Measurements from ENCODE around the gene DPEP2.
"Not testable (repeated sequence)": the region's sequence is repeated elsewhere in the genome, so short reads cannot be mapped to it uniquely, and the experiment has no call there.

The DPEP2 gene

DNA sequence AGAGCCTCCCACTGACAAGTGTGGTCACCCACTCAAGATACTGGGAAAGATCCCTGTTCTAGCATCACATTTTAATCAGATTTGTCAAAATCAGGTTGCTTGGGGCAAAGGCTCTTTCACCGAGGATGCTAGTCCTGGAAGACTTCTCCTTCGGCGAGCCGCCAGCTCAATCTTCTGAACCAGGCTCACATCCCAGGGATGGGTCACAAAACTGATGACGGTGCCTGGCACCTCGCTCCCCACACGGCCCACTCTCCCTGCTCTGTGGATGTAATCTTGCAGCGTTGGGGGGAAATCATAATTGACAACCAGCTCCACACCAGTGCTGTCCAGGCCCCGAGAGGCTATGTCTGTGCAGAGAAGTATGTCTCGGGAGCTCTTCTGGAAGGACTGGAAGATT lies 22.2 kb upstream of the DPEP2 start:
- Mint-ChIP-seq H3K36me3 (ENCODE audit: low read depth) (peaks cover 56% of the 10 kb centered on the region), H3K27me3 (no peaks in the 10 kb centered on the region), H3K9me3 (no peaks in the 10 kb centered on the region), H3K4me3 (peak overlapping the region; percentile 93), H3K27ac (peak overlapping the region; percentile 97), H3K4me1 (ENCODE audit: low read depth) (peaks cover 40% of the 10 kb centered on the region)
- no peak for DNase-seq

DNA sequence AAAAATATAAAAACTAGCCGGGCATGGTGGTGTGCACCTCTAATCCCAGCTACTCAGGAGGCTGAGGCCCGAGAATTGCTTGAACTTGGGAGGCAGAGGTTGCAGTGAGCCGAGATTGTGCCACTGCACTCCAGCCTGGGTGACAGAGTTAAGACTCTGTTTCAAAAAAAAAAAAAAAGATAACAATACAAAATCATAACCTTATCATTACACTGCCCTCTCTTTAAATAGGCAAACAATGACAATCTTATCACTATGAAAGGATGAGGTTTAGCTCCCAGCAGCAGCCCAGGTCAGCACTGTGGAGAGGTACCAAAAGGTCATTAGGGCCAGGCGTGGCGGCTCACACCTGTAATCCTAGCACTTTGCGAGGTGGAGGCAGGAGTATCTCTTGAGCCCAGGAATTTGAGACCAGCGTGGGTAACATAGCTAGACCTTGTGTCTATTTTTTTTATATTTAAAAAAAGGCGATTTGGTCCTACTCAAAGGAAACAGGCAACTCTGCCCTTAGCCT lies 19.9 kb upstream of the DPEP2 start:
- no peaks in the 10 kb centered on the region for H3K27me3 Mint-ChIP-seq
- no peak for DNase-seq
- H3K4me3 Mint-ChIP-seq: no peak overlapping the region
- H3K36me3 Mint-ChIP-seq (ENCODE audit: low read depth): peaks cover 35% of the 10 kb centered on the region
- H3K4me1 Mint-ChIP-seq (ENCODE audit: low read depth): peaks cover 23% of the 10 kb centered on the region
- no peaks in the 10 kb centered on the region for H3K9me3 Mint-ChIP-seq
- H3K27ac Mint-ChIP-seq: no peak overlapping the region

DNA sequence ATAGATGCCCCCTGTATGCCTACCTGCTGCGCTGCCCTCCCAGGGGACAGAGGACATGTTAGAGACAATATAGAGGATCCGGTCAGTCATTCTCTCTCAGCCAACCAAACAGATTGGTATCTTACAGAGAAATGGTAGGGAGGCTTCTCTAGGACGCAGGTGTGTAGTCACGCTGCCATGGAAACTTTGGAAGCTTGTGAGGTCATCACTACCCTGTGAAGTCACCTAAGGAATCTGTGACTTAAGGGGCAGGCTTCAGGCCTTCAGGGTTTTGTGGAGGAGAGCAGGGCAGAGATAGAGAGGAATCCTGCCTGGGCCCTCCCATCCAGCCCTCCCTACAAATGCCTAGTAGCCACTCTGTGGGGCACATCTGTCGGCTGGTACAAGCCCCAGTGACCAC lies 16.4 kb upstream of the DPEP2 start, which contains the start of gene DPEP2NB:
DPEP2NB (minus strand) TSS at position 231 of the 400 bp plus-strand sequence; CDS start at position 90, 141 bp downstream.
- H3K27me3 Mint-ChIP-seq: no peaks in the 10 kb centered on the region
- no peak for DNase-seq
- peaks cover 5% of the 10 kb centered on the region for H3K36me3 Mint-ChIP-seq (ENCODE audit: low read depth)
- no peak within 1 kb of the TSS for H3K4me3 Mint-ChIP-seq
- H3K27ac Mint-ChIP-seq: no peak within 1 kb of the TSS
- H3K9me3 Mint-ChIP-seq: no peaks in the 10 kb centered on the region
- H3K4me1 Mint-ChIP-seq (ENCODE audit: low read depth): peaks cover 7% of the 10 kb centered on the region

DNA sequence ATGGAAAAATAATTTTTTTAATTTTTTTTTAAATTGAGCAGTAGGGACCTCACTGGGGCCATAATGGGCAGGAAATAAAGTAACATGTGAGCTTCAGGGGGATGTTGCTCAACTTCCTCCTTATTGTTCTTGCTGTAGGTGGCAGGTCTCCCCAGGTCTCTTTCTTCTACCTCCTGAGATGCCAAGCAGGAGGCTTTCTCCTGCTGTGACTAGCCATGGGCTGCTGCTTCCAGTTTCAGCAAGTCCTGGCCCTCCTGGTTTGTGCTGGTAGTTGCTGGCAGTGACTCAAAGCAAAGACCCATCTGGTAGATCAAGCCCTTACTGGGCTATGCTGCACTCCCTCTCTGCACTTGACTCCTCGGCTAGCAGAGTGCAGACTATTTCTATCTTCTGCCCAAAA lies 14.2 kb upstream of the DPEP2 start:
- no peaks in the 10 kb centered on the region for H3K9me3 Mint-ChIP-seq
- no peaks in the 10 kb centered on the region for H3K27me3 Mint-ChIP-seq
- no peaks in the 10 kb centered on the region for H3K36me3 Mint-ChIP-seq (ENCODE audit: low read depth)
- H3K4me1 Mint-ChIP-seq (ENCODE audit: low read depth): peaks cover 7% of the 10 kb centered on the region
- peak overlapping the region; percentile 79 for H3K27ac Mint-ChIP-seq
- no peak for DNase-seq
- no peak overlapping the region for H3K4me3 Mint-ChIP-seq

DNA sequence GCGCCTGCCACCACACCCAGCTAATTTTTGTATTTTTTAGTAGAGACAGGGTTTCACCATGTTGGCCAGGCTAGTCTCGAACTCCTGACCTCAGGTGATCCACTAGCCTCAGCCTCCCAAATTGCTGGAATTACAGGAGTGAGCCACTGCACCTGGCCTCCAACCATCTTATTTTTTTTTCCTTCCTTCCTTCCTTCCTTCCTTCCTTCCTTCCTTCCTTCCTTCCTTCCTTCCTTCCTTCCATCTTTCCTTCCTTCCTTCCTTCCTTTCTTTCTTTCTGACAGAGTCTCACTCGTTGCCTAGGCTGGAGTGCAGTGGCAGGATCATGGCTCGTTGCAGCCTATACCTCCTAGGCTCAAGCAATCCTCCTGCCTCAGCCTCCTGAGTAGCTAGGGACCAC lies 10.6 kb upstream of the DPEP2 start:
- not testable (repeated sequence) for H3K27ac Mint-ChIP-seq; H3K4me3 Mint-ChIP-seq; DNase-seq; H3K27me3 Mint-ChIP-seq; H3K9me3 Mint-ChIP-seq; H3K36me3 Mint-ChIP-seq (ENCODE audit: low read depth)
- peaks cover 27% of the 10 kb centered on the region for H3K4me1 Mint-ChIP-seq (ENCODE audit: low read depth)

DNA sequence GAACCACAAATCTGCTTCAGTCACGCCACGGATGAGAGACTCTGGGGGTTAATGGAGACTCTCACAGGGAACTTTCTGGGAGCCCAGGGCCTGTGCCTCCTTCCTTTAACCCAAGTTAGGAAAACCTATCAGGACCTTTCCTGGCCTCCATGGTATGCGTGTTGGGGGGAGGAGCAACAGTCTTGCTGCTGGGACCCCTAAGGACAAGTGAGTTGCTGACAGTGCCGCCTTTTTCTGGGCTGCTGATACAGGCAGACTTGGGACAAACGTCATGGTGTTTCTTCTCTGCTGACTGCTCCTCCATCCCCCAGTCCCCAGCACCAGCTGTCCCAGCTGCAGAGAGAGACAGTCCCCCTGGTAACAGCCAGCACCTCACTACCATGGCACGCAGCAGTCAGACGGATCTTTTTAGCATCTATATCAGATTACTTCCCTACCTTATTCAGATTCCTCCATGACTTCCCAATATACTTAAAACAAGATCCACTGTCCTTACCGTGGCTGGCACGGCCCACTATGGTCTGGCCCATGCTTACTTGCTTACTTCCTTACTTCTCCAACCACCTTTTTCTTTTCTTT lies 10.0 kb upstream of the DPEP2 start:
- H3K4me1 Mint-ChIP-seq (ENCODE audit: low read depth): peaks cover 30% of the 10 kb centered on the region
- no peaks in the 10 kb centered on the region for H3K9me3 Mint-ChIP-seq
- no peaks in the 10 kb centered on the region for H3K27me3 Mint-ChIP-seq
- H3K36me3 Mint-ChIP-seq (ENCODE audit: low read depth): no peaks in the 10 kb centered on the region
- no peak for DNase-seq
- no peak overlapping the region for H3K4me3 Mint-ChIP-seq
- H3K27ac Mint-ChIP-seq: peak overlapping the region; percentile 20

DNA sequence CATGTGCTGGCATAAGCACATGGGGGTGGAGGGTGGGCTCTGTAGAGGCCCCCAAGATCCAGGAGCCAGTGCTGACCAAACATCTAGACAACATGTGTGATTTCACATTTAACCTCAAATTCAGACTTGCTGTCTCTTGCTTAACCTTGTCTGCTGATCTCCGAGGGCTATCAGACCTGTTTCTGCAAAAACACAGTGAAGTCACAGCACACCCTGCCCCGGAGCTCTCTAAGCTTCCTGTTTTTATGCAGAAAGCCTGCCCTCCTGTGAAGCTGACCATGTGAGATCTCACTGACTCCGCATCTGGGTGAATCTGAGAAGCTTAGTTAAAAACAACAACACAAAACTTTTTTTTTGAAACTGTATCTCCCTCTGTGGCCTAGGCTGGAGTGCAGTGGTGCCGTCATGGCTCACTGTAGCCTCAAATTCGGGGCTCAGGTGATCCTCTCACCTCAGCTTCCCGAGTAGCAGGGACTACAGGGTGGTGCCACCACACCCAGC lies 6.6 kb upstream of the DPEP2 start:
- H3K4me3 Mint-ChIP-seq: peak overlapping the region; percentile 31
- peaks cover 30% of the 10 kb centered on the region for H3K4me1 Mint-ChIP-seq (ENCODE audit: low read depth)
- peak overlapping the region; percentile 93 for H3K27ac Mint-ChIP-seq
- peak; percentile 51 for DNase-seq
- no peaks in the 10 kb centered on the region for H3K27me3 Mint-ChIP-seq
- no peaks in the 10 kb centered on the region for H3K36me3 Mint-ChIP-seq (ENCODE audit: low read depth)
- H3K9me3 Mint-ChIP-seq: no peaks in the 10 kb centered on the region

DNA sequence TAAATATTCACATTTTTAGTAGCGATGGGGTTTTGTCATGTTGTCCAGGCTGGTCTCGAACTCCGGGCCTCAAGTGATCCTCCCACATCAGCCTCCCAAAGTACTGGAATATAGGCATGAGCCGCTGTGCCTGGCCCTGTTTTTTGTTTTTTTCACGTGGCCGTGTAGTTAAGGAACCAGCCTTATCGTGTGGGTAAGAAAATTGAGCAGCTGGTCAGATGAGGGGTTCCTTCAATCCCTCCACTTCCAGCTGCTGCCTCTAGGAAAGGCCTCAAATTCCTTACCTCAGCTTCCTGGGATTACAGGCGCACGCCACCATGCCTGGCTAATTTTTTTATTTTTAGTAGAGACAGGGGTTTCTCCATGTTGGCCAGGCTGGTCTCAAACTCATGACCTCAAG lies 5.9 kb upstream of the DPEP2 start:
- peaks cover 36% of the 10 kb centered on the region for H3K4me1 Mint-ChIP-seq (ENCODE audit: low read depth)
- no peak for DNase-seq
- H3K36me3 Mint-ChIP-seq (ENCODE audit: low read depth): no peaks in the 10 kb centered on the region
- peak overlapping the region; percentile 93 for H3K27ac Mint-ChIP-seq
- H3K27me3 Mint-ChIP-seq: no peaks in the 10 kb centered on the region
- no peak overlapping the region for H3K4me3 Mint-ChIP-seq
- H3K9me3 Mint-ChIP-seq: no peaks in the 10 kb centered on the region

DNA sequence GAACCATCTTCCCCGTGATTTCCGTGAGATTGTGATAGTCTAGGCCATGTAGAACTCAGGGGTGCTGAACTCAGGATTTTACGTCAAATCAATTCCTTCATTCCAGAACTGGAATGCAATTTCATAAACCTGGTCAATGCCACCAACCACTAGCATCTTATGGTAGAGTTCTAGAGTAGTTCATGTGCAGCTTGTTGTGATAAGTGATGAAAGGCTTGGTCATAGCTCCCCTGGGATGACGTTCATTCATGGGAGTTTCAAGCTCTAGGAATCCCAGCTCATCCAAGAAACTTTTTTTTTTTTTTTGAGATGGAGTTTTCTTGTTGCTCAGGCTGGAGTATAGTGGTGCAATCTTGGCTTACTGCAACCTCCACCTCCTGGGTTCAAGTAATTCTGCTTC lies 3.7 kb upstream of the DPEP2 start:
- Mint-ChIP-seq H3K9me3 (no peaks in the 10 kb centered on the region), H3K4me3 (no peak overlapping the region), H3K27me3 (no peaks in the 10 kb centered on the region), H3K36me3 (ENCODE audit: low read depth) (no peaks in the 10 kb centered on the region), H3K4me1 (ENCODE audit: low read depth) (peaks cover 50% of the 10 kb centered on the region), H3K27ac (no peak overlapping the region)
- no peak for DNase-seq

DNA sequence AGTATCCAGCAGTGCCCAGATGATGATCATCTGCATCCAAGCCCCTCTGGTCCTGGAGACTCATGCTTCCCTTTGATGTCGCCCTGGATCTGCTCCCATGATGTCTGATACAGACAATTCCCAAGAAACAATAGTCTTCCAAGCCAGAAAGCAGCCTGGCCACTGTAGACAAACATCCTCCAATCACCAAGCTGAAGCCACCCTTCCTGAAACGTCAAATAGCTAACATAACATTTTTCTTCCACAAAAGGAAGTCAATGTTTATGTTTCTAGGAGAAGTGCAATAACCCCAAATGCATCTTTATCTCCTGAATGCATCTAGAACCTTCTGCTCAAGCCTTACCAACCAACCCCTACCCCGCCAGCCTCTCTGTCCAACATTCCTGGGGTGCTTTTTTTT lies 1.2 kb upstream of the DPEP2 start:
- no peak overlapping the region for H3K4me3 Mint-ChIP-seq
- DNase-seq: no peak
- H3K27ac Mint-ChIP-seq: peak overlapping the region; percentile 81
- no peaks in the 10 kb centered on the region for H3K27me3 Mint-ChIP-seq
- no peaks in the 10 kb centered on the region for H3K36me3 Mint-ChIP-seq (ENCODE audit: low read depth)
- H3K9me3 Mint-ChIP-seq: no peaks in the 10 kb centered on the region
- peaks cover 55% of the 10 kb centered on the region for H3K4me1 Mint-ChIP-seq (ENCODE audit: low read depth)

DNA sequence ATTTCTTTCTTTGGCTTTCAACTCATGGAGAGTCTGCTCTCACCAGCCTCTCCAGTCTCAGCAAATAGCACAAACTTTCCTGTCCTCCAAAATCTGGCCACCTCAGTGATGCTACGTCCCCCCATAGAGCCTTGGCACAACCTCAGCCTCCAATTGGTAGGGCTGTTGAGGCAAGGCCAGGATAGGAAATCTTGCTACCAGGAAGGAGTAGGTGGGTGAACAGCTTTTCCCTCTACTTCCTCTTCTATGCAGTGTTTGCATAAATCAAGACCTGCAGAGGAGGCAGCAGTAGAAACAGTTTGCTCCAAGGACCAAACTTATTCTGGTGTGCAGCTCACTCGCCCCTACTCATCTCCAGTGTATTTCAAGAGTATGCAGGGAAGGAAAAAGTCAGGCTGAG lies 701 bp upstream of the DPEP2 start:
- DNase-seq: peak; percentile 42
- H3K9me3 Mint-ChIP-seq: no peaks in the 10 kb centered on the region
- H3K4me3 Mint-ChIP-seq: peak overlapping the region; percentile 53
- H3K4me1 Mint-ChIP-seq (ENCODE audit: low read depth): peaks cover 54% of the 10 kb centered on the region
- H3K27ac Mint-ChIP-seq: peak overlapping the region; percentile 81
- no peaks in the 10 kb centered on the region for H3K27me3 Mint-ChIP-seq
- H3K36me3 Mint-ChIP-seq (ENCODE audit: low read depth): no peaks in the 10 kb centered on the region

DNA sequence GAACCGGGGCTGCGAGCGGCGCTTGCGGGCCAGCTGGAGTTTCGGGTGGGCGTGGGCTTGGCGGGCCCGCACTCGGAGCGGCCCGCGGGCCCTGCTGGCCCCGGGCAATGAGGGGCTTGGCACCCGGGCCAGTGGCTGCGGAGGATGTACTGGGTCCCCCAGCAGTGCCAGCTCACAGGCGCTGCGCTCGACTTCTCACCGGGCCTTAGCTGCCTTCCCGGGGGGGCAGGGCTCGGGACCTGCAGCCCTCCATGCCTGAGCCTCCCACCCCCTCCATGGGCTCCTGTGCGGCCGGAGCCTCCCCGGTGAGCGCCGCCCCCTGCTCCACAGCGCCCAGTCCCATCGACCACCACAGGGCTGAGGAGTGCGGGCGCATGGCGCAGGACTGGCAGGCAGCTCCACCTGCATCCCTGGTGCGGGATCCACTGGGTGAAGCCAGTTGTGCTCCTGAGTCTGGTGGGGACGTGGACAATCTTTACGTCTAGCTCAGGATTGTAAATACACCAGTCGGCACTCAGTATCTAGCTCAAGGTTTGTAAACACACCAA lies 979 bp downstream of the DPEP2 start:
- H3K36me3 Mint-ChIP-seq (ENCODE audit: low read depth); DNase-seq; H3K4me3 Mint-ChIP-seq; H3K9me3 Mint-ChIP-seq; H3K27me3 Mint-ChIP-seq: not testable (repeated sequence)
- H3K4me1 Mint-ChIP-seq (ENCODE audit: low read depth): peaks cover 60% of the 10 kb centered on the region
- peak overlapping the region; percentile 81 for H3K27ac Mint-ChIP-seq

DNA sequence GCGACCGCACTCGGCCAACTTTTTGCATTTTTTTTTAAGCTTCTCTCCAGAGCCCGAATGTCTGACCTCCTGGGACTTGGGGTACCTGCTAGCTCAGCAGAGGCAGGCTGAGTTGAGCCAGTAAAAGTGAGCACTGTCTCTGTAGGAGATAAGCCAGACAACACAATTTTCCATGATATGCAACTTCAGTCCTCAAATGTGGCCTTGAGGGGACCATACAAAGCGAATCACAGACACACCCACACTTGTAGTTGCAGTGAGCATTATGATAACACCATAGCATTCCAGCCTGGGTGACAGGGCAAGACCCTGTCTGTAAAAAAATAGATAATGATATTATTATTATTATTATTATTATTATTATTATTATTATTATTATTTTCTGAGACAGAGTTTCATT lies 2.6 kb downstream of the DPEP2 start:
- Mint-ChIP-seq H3K27ac (peak overlapping the region; percentile 27), H3K4me1 (ENCODE audit: low read depth) (peaks cover 67% of the 10 kb centered on the region), H3K36me3 (ENCODE audit: low read depth) (no peaks in the 10 kb centered on the region), H3K27me3 (no peaks in the 10 kb centered on the region), H3K4me3 (no peak overlapping the region), H3K9me3 (no peaks in the 10 kb centered on the region)
- no peak for DNase-seq

DNA sequence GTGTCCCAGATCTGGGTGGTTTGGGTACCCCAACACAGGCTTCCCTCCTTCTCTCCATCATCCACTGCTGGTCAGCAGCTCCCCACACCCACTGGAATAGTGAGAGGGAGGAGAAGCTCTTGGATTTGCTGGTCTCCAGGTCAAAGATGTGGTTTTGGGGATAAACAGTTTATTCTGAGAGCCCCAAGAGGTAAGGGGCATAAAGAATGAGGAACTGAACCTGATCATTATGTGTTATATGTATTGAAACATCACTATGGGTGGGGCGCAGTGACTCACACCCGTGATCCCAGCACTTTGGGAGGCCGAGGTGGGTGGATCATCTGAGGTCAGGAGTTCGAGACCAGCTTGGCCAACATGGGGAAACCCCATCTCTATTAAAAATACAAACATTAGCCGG lies 3.9 kb downstream of the DPEP2 start:
- Mint-ChIP-seq H3K27me3 (no peaks in the 10 kb centered on the region), H3K36me3 (ENCODE audit: low read depth) (no peaks in the 10 kb centered on the region), H3K27ac (peak overlapping the region; percentile 85), H3K4me3 (no peak overlapping the region), H3K9me3 (no peaks in the 10 kb centered on the region), H3K4me1 (ENCODE audit: low read depth) (peaks cover 60% of the 10 kb centered on the region)
- DNase-seq: peak; percentile 49

DNA sequence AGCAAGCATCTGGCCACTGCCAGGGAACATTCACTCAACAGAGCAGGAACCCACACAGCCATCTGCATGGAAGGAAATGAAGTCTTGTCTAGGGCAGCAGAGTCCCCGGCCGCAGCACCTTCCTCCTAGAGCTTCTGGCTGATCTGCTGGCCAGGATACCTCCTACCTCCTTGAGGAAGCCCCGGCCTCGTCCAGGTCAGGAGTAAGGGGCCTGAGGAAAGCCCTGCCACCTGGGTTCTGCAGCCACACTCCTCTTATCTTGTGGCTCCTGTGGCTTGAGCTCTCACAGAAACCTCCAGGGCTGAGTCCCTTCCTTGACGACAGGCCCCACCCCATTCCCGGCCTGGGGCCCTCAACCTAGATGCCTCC lies 5.3 kb downstream of the DPEP2 start:
- H3K9me3 Mint-ChIP-seq; H3K27me3 Mint-ChIP-seq; DNase-seq; H3K36me3 Mint-ChIP-seq (ENCODE audit: low read depth): not testable (repeated sequence)
- Mint-ChIP-seq H3K27ac (peak overlapping the region; percentile 93), H3K4me1 (ENCODE audit: low read depth) (peaks cover 46% of the 10 kb centered on the region), H3K4me3 (peak overlapping the region; percentile 69)
